Erythroblast (primary cell): ENCODE results near the gene MYRIP.

ENCODE experiments used
- GATA1 ChIP-seq: IDR thresholded peaks from 2 replicates; pipeline ENCODE4 v1.6.1; 2011; ENCODE audit warnings: low read depth, mild to moderate bottlenecking, control low read depth, low read length, moderate library complexity
- POLR2A ChIP-seq: IDR thresholded peaks from 2 replicates; pipeline ENCODE4 v1.6.1; 2011; ENCODE audit warnings: mild to moderate bottlenecking, low read length

DNA sequence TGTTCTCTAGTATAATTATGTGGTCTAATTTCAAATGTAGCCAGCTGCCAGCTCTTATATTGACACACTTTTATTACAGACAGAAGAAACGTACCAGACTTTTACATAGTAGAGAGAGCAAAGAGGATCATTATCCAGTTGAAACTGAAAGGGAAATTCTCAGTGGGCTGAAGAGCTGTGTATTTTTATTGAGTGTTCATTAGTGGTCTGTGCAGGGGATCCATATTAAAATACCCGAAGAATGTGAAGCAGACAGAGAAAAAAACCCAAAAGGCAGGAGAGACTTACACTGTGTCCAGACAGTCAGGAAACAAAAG is 41.3 kb downstream of the MYRIP start:
- TF ChIP-seq POLR2A (no peak), GATA1 (no peak)
